ENCODE results near the gene SULT1E1. TPM values are rescaled to one million over a fixed set of nuclear protein-coding genes. Genes with fewer than 3 reads are reported as not detected.

Gene SULT1E1
- total and polyA plus RNA-seq, 3 donors from 2014 or later, result not detected

DNA sequence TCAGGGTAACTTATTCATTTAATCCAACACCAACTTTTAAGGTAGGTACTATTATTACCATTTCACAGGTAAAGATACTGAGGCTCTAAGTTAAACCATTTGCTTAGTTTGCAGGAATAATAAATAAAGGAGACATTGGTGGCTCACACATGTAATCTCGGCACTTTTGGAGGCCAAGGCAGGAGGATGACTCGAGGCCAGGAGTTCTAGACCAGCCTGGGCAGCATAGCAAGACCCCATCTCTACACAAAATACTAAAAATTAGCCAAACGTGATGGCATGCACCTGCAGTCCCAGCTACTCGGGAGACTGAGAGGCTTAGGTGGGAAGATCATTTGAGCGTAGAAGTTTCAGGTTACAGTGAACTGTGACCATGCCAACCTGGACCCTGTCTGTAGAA, 37.7 kb downstream of the SULT1E1 start:
- H3K27me3 ChIP-seq, result no peaks in the 10 kb centered on the region
- TF ChIP-seq, protein P1, sequence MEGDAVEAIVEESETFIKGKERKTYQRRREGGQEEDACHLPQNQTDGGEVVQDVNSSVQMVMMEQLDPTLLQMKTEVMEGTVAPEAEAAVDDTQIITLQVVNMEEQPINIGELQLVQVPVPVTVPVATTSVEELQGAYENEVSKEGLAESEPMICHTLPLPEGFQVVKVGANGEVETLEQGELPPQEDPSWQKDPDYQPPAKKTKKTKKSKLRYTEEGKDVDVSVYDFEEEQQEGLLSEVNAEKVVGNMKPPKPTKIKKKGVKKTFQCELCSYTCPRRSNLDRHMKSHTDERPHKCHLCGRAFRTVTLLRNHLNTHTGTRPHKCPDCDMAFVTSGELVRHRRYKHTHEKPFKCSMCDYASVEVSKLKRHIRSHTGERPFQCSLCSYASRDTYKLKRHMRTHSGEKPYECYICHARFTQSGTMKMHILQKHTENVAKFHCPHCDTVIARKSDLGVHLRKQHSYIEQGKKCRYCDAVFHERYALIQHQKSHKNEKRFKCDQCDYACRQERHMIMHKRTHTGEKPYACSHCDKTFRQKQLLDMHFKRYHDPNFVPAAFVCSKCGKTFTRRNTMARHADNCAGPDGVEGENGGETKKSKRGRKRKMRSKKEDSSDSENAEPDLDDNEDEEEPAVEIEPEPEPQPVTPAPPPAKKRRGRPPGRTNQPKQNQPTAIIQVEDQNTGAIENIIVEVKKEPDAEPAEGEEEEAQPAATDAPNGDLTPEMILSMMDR (IDR thresholded peaks at IDR 0.05), result no peak
- TF ChIP-seq POLR2A (IDR thresholded peaks at IDR 0.05), result no peak

GRCh38 chr4:69818060-69818639, 41.8 kb downstream of the SULT1E1 start:
- H3K27me3 ChIP-seq, result no peaks in the 10 kb centered on the region
- intact Hi-C loops (cut with DNase I; ENCODE audit: low total_unique reads), result no loop called here
- WGBS, 2 donors, result 70 to 93% methylated on average over 1 of the region's 1 CpG

More for the DNA sequence above, 37.7 kb downstream of the SULT1E1 start:
- intact Hi-C loops (cut with DNase I; ENCODE audit: low total_unique reads), result no loop called here
- Histone ChIP-seq H3K4me3 (no peak overlapping the region), H3K36me3 (ENCODE audit: low read depth, missing control alignments) (no peaks in the 10 kb centered on the region), H3K9me3 (no peaks in the 10 kb centered on the region), H3K4me1 (no peaks in the 10 kb centered on the region), H3K27ac (no peak overlapping the region)
- WGBS, 2 donors, result 85 to 87% methylated on average over 5 of the region's 5 CpGs
- no peak for DNase-seq

DNA sequence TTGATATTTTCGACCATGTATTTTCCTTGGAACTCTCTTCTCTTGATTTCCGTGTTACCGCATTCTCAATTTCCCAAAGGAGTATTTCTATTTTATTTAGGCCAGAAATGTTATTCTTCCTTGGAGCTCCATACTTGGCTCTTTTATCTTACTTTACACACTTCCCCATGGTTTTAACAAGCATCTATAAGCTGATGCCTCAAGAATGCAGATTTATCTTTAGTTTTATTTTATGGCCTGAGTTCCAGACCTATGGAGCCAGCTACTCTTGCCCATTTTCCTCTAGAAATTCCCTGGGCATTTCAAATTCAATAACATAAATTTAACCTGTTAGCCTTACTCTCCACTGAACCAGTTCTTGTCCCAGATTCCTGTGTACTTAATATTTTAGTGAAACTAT, 43.7 kb downstream of the SULT1E1 start:
- intact Hi-C loops (cut with DNase I; ENCODE audit: low total_unique reads), result no loop called here
- no peaks in the 10 kb centered on the region for H3K4me1 ChIP-seq
- H3K27me3 ChIP-seq, result no peaks in the 10 kb centered on the region
- no peak for DNase-seq
- no peak overlapping the region for H3K27ac ChIP-seq
- no peak for TF ChIP-seq POLR2A (IDR thresholded peaks at IDR 0.05)
- TF ChIP-seq, protein P1 (IDR thresholded peaks at IDR 0.05), result no peak
- 69 to 72% methylated on average over 3 of the region's 3 CpGs for WGBS, 2 donors
- H3K9me3 ChIP-seq, result no peaks in the 10 kb centered on the region
- no peaks in the 10 kb centered on the region for H3K36me3 ChIP-seq (ENCODE audit: low read depth, missing control alignments)
- H3K4me3 ChIP-seq, result no peak overlapping the region

More at GRCh38 chr4:69818060-69818639, 41.8 kb downstream of the SULT1E1 start:
- H3K27ac ChIP-seq, result no peak overlapping the region
- TF ChIP-seq POLR2A (IDR thresholded peaks at IDR 0.05), result no peak
- TF ChIP-seq, protein P1 (IDR thresholded peaks at IDR 0.05), result no peak
- DNase-seq, result no peak
- H3K36me3 ChIP-seq (ENCODE audit: low read depth, missing control alignments), result no peaks in the 10 kb centered on the region
- no peaks in the 10 kb centered on the region for H3K4me1 ChIP-seq
- H3K9me3 ChIP-seq, result no peaks in the 10 kb centered on the region
- H3K4me3 ChIP-seq, result no peak overlapping the region

- 80 to 100% methylated on average over 1 of the region's 1 CpG for WGBS, 2 donors
Measured at GRCh38 chr4:69813628-69814027, 46.3 kb downstream of the SULT1E1 start.

More at GRCh38 chr4:69813628-69814027, 46.3 kb downstream of the SULT1E1 start:
- no peak overlapping the region for H3K4me3 ChIP-seq
- H3K27ac ChIP-seq, result no peak overlapping the region
- no peak for DNase-seq
- H3K4me1 ChIP-seq, result no peaks in the 10 kb centered on the region
- TF ChIP-seq POLR2A (IDR thresholded peaks at IDR 0.05), result no peak
- TF ChIP-seq, protein P1 (IDR thresholded peaks at IDR 0.05), result no peak
- no peaks in the 10 kb centered on the region for H3K27me3 ChIP-seq
- intact Hi-C loops (cut with DNase I; ENCODE audit: low total_unique reads), result no loop called here
- H3K36me3 ChIP-seq (ENCODE audit: low read depth, missing control alignments), result no peaks in the 10 kb centered on the region
- no peaks in the 10 kb centered on the region for H3K9me3 ChIP-seq

Data from testis (tissue), 3 donors.